Measurements from ENCODE around the gene E2F4.

E2F4 gene, protein sequence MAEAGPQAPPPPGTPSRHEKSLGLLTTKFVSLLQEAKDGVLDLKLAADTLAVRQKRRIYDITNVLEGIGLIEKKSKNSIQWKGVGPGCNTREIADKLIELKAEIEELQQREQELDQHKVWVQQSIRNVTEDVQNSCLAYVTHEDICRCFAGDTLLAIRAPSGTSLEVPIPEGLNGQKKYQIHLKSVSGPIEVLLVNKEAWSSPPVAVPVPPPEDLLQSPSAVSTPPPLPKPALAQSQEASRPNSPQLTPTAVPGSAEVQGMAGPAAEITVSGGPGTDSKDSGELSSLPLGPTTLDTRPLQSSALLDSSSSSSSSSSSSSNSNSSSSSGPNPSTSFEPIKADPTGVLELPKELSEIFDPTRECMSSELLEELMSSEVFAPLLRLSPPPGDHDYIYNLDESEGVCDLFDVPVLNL

GRCh38 chr16:67191995-67192681 is at the start of gene E2F4:
Gene E2F4 (plus strand): TSS chr16:67192155. CDS start chr16:67192228, 73 bp downstream.
- H3K27ac Mint-ChIP-seq = peak within 1 kb of the TSS; percentile 94
- no peaks in the 10 kb centered on the region for H3K27me3 Mint-ChIP-seq
- peak within 1 kb of the TSS; percentile 95 for H3K4me3 Mint-ChIP-seq
- peaks cover 49% of the 10 kb centered on the region for H3K36me3 Mint-ChIP-seq (ENCODE audit: low read depth)
- H3K4me1 Mint-ChIP-seq (ENCODE audit: low read depth) = peaks cover 52% of the 10 kb centered on the region
- peak; percentile 92 for DNase-seq
- H3K9me3 Mint-ChIP-seq = no peaks in the 10 kb centered on the region

- H3K4me3 Mint-ChIP-seq = no peak overlapping the region
- no peak overlapping the region for H3K27ac Mint-ChIP-seq
- no peaks in the 10 kb centered on the region for H3K4me1 Mint-ChIP-seq (ENCODE audit: low read depth)
- DNase-seq = no peak
- no peaks in the 10 kb centered on the region for H3K9me3 Mint-ChIP-seq
- peaks cover 94% of the 10 kb centered on the region for H3K36me3 Mint-ChIP-seq (ENCODE audit: low read depth)
- H3K27me3 Mint-ChIP-seq = no peaks in the 10 kb centered on the region
Measured at GRCh38 chr16:67142342-67142741, 49.6 kb upstream of the E2F4 start.

GRCh38 chr16:67144943-67145342 is 47.0 kb upstream of the E2F4 start:
- Mint-ChIP-seq H3K4me1 (ENCODE audit: low read depth) (no peaks in the 10 kb centered on the region), H3K27ac (peak overlapping the region; percentile 5), H3K36me3 (ENCODE audit: low read depth) (peaks cover 91% of the 10 kb centered on the region), H3K4me3 (no peak overlapping the region), H3K27me3 (peaks cover 7% of the 10 kb centered on the region), H3K9me3 (no peaks in the 10 kb centered on the region)
- DNase-seq = no peak

DNA sequence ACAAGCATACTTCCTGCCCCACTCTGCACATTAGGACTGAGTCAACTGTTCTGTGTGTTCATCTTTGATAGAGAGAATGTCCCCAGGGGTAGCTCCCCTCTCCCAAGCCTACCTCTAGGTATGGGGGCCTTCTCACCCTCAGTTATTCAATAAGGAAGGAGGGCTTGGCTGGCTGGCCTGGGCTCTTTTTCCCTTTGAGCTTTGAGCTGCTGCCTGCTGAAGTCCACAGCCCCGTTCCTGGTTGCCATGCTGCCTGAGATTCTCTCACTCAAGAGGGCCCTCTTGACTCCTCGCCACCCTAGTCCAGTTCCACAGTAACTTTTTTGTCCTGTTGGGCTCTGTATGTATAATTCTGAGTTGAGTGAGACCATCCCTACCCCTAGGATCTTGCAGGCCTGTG is 46.2 kb upstream of the E2F4 start:
- no peaks in the 10 kb centered on the region for H3K9me3 Mint-ChIP-seq
- peaks cover 83% of the 10 kb centered on the region for H3K36me3 Mint-ChIP-seq (ENCODE audit: low read depth)
- H3K27me3 Mint-ChIP-seq = peaks cover 7% of the 10 kb centered on the region
- no peak overlapping the region for H3K4me3 Mint-ChIP-seq
- no peaks in the 10 kb centered on the region for H3K4me1 Mint-ChIP-seq (ENCODE audit: low read depth)
- DNase-seq = no peak
- H3K27ac Mint-ChIP-seq = no peak overlapping the region

- Mint-ChIP-seq H3K9me3 (no peaks in the 10 kb centered on the region), H3K36me3 (ENCODE audit: low read depth) (peaks cover 73% of the 10 kb centered on the region), H3K4me3 (no peak overlapping the region), H3K4me1 (ENCODE audit: low read depth) (peaks cover 6% of the 10 kb centered on the region), H3K27ac (no peak overlapping the region), H3K27me3 (peaks cover 14% of the 10 kb centered on the region)
- no peak for DNase-seq
Measured at GRCh38 chr16:67146523-67147357, 45.2 kb upstream of the E2F4 start.

- Mint-ChIP-seq H3K27ac (no peak overlapping the region), H3K36me3 (ENCODE audit: low read depth) (peaks cover 65% of the 10 kb centered on the region), H3K9me3 (no peaks in the 10 kb centered on the region)
Measured at GRCh38 chr16:67147437-67148140, 44.4 kb upstream of the E2F4 start.

DNA sequence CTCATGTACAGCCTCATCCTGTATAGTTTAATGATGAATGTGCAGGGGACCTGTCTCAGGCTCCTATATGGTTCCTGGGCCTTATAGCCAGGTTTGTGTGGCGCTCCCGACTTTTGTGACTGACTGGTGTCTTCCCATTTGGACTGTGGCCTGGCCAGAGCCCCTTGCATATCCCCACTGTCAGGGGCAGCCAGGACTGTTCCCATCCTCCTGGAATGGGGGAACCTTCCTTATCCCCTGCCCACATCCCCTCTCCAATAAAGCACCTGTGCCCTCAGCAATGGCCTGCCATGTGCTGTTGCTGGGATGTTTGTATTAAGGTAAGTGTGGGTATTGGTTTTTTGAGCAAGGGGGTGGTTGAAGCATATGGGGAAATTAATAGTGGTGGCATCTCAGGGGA is 43.7 kb upstream of the E2F4 start:
- DNase-seq = no peak
- H3K4me3 Mint-ChIP-seq = no peak overlapping the region
- no peaks in the 10 kb centered on the region for H3K9me3 Mint-ChIP-seq
- peaks cover 59% of the 10 kb centered on the region for H3K36me3 Mint-ChIP-seq (ENCODE audit: low read depth)
- H3K4me1 Mint-ChIP-seq (ENCODE audit: low read depth) = peaks cover 10% of the 10 kb centered on the region
- H3K27me3 Mint-ChIP-seq = peaks cover 20% of the 10 kb centered on the region
- no peak overlapping the region for H3K27ac Mint-ChIP-seq

More at GRCh38 chr16:67147437-67148140, 44.4 kb upstream of the E2F4 start:
- Mint-ChIP-seq H3K4me1 (ENCODE audit: low read depth) (peaks cover 6% of the 10 kb centered on the region), H3K27me3 (peaks cover 15% of the 10 kb centered on the region), H3K4me3 (no peak overlapping the region)
- no peak for DNase-seq

DNA sequence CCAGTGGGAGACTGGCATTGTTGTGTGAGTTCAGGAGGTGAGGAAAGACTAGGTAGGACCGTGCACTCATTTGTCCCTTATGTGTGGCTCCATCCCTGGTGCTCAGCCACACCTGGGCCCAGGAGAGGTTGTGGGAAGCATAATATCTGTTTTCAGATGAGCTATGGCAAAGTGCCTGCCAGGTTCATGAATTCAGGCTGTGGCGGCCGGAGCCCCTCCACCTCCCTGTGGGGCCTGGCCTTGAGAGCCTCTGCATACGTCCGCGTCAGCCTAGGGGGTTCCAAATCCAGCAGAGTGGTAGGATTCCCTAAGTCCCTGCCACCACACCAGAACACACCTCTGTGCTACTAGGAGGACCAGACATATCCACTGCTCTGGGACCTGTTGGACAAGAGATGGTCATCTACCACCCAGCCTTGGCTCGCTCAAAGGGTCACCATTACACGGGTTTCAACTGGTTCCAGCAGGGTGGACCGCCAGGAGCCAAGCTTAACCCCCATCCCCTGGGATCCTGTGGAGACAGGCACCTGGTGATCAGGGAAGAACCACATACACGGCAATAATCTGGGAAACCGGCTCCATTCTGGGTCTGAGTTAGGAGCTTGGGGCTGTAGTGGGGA is 43.2 kb upstream of the E2F4 start:
- H3K36me3 Mint-ChIP-seq (ENCODE audit: low read depth) = peaks cover 55% of the 10 kb centered on the region
- DNase-seq = no peak
- no peaks in the 10 kb centered on the region for H3K9me3 Mint-ChIP-seq

DNA sequence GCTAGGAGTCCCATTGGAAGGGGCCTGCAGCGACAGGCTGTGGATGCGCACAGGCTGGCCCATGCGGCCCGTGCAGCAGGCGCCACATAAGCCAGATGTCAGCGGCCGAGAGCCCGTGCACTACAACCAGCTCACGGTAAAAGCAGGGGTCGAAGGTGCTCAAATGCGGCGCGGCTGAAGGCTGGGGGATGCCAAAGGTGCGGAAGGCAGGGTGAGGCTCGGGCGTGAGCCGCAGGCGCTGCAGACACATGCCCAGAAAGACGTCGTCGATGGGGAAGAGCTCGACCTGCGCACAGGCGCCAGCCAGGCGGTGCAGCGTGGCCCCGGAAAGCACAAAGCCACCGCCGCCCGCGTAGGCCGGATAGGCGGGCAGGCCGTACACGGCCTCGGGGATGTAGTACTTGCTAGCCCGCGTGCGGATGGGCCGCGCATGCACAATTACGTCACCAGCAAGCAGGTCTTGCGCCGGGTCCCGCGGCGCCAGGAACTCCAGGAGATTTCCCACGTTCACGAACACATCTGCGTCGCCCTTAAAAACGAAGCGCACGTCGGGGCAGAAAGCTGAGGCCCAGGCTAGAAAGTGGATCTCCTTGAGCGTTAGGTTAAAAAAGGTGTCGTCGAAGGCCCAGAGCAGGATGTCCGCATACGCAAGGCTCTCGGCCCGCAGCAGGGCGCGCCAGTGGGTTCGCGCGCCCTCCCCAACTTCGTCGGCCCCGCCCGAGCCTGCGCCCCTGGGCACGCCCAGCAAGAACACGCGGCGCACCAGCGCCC is 42.5 kb upstream of the E2F4 start:
- Mint-ChIP-seq H3K9me3 (no peaks in the 10 kb centered on the region), H3K4me3 (no peak overlapping the region), H3K27me3 (peaks cover 20% of the 10 kb centered on the region), H3K4me1 (ENCODE audit: low read depth) (peaks cover 13% of the 10 kb centered on the region), H3K36me3 (ENCODE audit: low read depth) (peaks cover 50% of the 10 kb centered on the region), H3K27ac (no peak overlapping the region)
- no peak for DNase-seq

More for the DNA sequence above, 43.2 kb upstream of the E2F4 start:
- peaks cover 20% of the 10 kb centered on the region for H3K27me3 Mint-ChIP-seq
- no peak overlapping the region for H3K27ac Mint-ChIP-seq
- peaks cover 11% of the 10 kb centered on the region for H3K4me1 Mint-ChIP-seq (ENCODE audit: low read depth)
- H3K4me3 Mint-ChIP-seq = no peak overlapping the region

GRCh38 chr16:67150047-67150832 is 41.7 kb upstream of the E2F4 start:
- Mint-ChIP-seq H3K36me3 (ENCODE audit: low read depth) (peaks cover 43% of the 10 kb centered on the region), H3K4me1 (ENCODE audit: low read depth) (peaks cover 15% of the 10 kb centered on the region), H3K4me3 (peak overlapping the region; percentile 67), H3K27ac (no peak overlapping the region), H3K9me3 (no peaks in the 10 kb centered on the region), H3K27me3 (peaks cover 20% of the 10 kb centered on the region)
- peak; percentile 70 for DNase-seq

DNA sequence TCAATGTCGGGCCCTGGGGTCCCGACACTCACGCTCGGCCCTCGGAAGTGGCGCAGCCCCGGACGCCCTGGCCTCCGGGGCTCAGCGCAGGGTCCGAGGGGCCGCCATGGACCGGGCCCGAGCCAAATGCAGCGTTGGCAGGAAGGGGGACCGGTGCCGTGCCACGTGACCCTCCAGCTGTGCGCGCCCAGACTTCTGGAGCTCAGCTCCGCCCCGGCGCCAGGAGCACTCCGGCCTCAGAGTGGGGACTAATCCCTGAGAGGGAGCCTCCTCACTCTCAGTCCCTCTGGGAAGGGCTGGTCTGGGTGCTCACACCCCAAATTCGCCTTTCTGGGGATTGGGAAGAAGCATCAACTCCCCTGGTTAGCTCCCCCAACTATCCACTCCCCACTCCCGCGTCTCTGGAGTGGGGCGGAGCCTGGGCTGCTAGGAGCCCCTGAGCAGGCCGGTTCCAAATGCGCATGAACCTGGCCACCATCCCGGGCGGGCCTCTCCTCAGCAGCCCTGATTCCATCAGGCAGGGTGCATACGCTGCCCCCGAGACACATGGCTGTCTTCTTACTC is 41.0 kb upstream of the E2F4 start, which contains the start of gene B3GNT9:
TSS of gene B3GNT9 (minus strand) at position 166 of the 564 bp plus-strand sequence. CDS start 513 bp downstream, outside the sequence.
- Mint-ChIP-seq H3K4me1 (ENCODE audit: low read depth) (peaks cover 19% of the 10 kb centered on the region), H3K4me3 (peak within 1 kb of the TSS; percentile 67), H3K9me3 (no peaks in the 10 kb centered on the region), H3K27me3 (peaks cover 20% of the 10 kb centered on the region), H3K36me3 (ENCODE audit: low read depth) (peaks cover 37% of the 10 kb centered on the region), H3K27ac (peak within 1 kb of the TSS; percentile 33)
- peak; percentile 69 for DNase-seq

GRCh38 chr16:67151431-67152097 is 40.4 kb upstream of the E2F4 start:
- Mint-ChIP-seq H3K27me3 (peaks cover 20% of the 10 kb centered on the region), H3K9me3 (no peaks in the 10 kb centered on the region), H3K4me1 (ENCODE audit: low read depth) (peaks cover 25% of the 10 kb centered on the region), H3K4me3 (peak overlapping the region; percentile 67), H3K27ac (no peak overlapping the region), H3K36me3 (ENCODE audit: low read depth) (peaks cover 30% of the 10 kb centered on the region)
- DNase-seq = no peak
